ENCODE measurements around the gene WDR13.

DNA sequence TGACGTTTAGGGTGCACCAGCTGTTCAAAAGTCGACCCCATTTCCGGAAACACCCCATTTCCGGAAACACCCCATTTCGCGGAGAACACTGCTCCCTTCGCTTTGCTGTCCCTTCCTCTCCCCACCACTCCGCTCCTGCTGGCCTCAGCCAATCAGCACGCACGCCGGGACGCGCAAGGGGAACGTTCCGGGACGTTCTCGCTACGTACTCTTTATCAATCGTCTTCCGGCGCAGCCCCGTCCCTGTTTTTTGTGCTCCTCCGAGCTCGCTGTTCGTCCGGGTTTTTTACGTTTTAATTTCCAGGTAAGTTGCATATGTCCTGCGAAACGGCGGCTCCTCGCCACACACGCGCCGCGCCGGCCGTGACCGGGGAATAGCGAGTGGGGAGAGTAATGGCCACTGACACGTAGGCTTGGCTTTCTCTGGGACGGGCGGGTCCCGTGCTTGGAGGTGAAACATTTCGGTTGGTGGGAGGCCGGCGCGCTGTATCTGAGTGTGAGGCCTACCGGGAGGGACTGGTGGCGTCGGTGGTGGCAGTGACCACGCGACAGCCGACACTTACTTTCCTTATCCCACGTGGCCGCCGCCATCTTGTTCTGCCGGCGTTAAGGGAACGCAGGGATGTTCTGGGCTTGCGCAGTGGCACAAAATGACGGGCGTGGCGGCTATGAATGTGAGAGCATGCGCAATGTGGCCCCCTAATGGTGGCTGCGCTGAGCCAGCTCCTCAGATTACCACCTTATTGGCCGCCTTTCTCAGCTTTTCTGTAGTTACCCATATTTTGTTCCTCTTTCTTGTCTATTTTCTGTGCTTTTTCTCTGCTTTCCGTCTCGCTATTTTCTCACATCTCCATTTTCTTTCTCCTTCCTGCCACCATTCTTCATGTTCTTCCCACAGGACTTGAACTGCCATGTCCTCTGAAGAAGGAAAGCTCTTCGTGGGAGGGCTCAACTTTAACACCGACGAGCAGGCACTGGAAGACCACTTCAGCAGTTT, 22.7 kb upstream of the WDR13 start, which contains the start of gene RBM3:
- TF ChIP-seq, protein P1, sequence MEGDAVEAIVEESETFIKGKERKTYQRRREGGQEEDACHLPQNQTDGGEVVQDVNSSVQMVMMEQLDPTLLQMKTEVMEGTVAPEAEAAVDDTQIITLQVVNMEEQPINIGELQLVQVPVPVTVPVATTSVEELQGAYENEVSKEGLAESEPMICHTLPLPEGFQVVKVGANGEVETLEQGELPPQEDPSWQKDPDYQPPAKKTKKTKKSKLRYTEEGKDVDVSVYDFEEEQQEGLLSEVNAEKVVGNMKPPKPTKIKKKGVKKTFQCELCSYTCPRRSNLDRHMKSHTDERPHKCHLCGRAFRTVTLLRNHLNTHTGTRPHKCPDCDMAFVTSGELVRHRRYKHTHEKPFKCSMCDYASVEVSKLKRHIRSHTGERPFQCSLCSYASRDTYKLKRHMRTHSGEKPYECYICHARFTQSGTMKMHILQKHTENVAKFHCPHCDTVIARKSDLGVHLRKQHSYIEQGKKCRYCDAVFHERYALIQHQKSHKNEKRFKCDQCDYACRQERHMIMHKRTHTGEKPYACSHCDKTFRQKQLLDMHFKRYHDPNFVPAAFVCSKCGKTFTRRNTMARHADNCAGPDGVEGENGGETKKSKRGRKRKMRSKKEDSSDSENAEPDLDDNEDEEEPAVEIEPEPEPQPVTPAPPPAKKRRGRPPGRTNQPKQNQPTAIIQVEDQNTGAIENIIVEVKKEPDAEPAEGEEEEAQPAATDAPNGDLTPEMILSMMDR (conservative IDR thresholded peaks at IDR 0.05): peak; percentile 36
- no peak for TF ChIP-seq ZFX (IDR thresholded peaks at IDR 0.05)
